ENCODE data around the gene C1orf87.

C1orf87 gene

GRCh38 chr1:59999746-60000145 lies 73.8 kb downstream of the C1orf87 start:
- no peak for TF ChIP-seq CTCF (IDR thresholded peaks at IDR 0.05; ENCODE audit: borderline replicate concordance, insufficient read depth, low read depth, low read length)
- no peak overlapping the region for H3K4me3 ChIP-seq (ENCODE audit: low read depth, low read length)

DNA sequence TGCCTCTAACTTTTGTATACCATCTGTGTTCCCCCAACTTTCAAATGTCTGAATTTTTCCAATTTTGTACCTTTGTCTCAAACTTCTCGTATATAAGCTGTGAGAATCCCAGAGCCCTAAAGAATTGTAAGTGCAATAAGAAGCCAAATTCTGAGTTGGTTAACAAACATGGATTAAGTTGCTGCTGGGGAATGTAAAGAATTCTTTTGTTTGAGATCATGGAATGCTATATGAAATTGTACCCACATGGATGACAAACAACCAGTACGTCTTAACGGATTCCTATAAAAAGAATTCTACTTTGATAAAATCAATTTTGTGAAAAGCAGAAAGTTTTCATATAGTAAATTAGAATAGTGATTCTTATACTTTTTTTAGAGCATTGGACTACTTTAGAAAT lies 74.6 kb downstream of the C1orf87 start:
- H3K4me3 ChIP-seq (ENCODE audit: low read depth, low read length) = no peak overlapping the region
- TF ChIP-seq CTCF (IDR thresholded peaks at IDR 0.05; ENCODE audit: borderline replicate concordance, insufficient read depth, low read depth, low read length) = no peak

- no peak overlapping the region for H3K4me3 ChIP-seq (ENCODE audit: low read depth, low read length)
- no peak for TF ChIP-seq CTCF (IDR thresholded peaks at IDR 0.05; ENCODE audit: borderline replicate concordance, insufficient read depth, low read depth, low read length)
These were observed 76.0 kb downstream of the C1orf87 start for GRCh38 chr1:59997479-59998115.

GRCh38 chr1:59994302-59995198 lies 79.0 kb downstream of the C1orf87 start:
- H3K4me3 ChIP-seq (ENCODE audit: low read depth, low read length) = no peak overlapping the region
- TF ChIP-seq CTCF (IDR thresholded peaks at IDR 0.05; ENCODE audit: borderline replicate concordance, insufficient read depth, low read depth, low read length) = no peak

- no peak for TF ChIP-seq CTCF (IDR thresholded peaks at IDR 0.05; ENCODE audit: borderline replicate concordance, insufficient read depth, low read depth, low read length)
These were observed 81.3 kb downstream of the C1orf87 start for GRCh38 chr1:59992040-59992820.

DNA sequence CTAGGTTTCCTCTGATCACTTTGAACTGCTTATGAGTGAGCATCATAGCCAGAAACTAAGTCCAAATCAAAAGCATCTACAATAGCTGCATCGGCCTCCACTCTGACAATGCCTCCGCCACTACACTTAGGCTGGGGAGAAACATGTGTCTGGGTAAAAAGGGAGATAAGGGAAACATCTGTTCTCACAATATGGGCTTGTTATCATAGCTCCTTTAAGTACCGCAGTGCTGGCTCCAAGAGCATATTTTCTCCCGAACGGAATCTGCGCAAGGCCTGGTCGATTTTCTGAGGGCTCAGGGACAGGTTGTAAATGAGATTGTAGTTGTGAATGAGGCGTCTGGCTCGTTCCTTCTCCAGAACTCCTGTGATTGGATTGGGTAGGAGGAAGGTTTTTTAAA lies 83.1 kb downstream of the C1orf87 start:
- no peak for TF ChIP-seq CTCF (IDR thresholded peaks at IDR 0.05; ENCODE audit: borderline replicate concordance, insufficient read depth, low read depth, low read length)
- H3K4me3 ChIP-seq (ENCODE audit: low read depth, low read length) = no peak overlapping the region

More at GRCh38 chr1:59992040-59992820, 81.3 kb downstream of the C1orf87 start:
- H3K4me3 ChIP-seq (ENCODE audit: low read depth, low read length) = no peak overlapping the region
